OCI-M2 (cell line): ENCODE data around the gene CPA5.

Experiments used
- DNase-seq: peaks from one replicate; lab custom pipeline; 2025; ENCODE audit not compliant: unreplicated experiment; lab: John Stamatoyannopoulos, UW

The CPA5 gene

GRCh38 chr7:130329681-130330080, 14.9 kb upstream of the CPA5 start:
- no peak for DNase-seq

DNA sequence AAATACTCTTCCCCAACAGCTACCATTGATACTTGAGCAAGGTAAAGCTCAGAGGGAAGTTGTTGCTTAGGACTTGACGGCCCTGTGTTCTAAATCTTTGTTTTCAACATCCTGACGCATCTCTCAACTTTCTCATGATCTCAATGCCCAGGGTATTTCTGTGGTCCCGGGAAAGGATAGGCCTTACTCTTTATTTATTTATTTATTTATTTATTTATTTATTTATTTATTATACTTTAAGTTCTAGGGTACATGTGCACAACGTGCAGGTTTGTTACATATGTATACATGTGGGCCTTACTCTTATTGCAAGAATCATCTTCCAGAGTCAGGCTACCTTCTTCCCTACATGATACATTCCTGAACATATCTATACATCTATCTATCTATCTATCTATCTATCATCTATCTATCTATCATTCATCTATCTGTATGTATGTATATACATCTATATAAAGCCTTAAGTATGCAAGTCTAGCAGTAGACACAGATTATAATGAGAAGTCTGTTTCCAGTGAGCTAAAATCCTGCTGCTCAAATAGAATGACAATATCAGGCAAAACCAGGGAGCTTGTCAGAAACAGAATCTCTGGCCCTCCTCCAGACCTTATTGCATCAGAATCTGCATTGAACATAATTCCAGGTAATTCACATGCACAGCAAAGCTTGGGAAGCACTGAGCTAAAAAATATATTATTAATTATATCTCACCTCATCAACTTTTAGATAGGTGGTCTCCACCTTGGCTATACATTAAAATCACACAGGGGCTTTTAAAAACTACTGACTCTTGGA, 12.2 kb upstream of the CPA5 start:
- DNase-seq = no peak

DNA sequence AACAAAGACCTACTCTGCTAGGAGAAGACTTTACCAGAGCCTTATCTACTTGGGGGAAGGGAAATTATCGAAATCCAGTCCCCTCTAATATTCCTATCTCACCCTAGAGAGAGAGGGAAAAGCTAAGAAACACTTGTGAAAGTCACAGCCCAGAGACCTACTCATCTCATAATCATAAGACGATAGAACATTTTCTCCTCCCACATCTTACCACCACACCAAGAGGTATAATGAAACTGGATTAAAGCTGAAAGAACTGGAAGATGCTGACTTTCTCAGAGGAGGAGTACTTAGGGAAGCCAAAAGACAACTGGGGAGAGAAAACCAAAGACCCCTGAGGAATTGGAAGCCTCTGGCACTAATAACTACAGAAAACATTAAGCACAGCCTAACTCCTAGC, 10.8 kb upstream of the CPA5 start:
- DNase-seq = no peak

- DNase-seq = no peak
Observed at GRCh38 chr7:130334274-130334673, 10.3 kb upstream of the CPA5 start.

- no peak for DNase-seq
Observed at GRCh38 chr7:130337410-130337971, 7.1 kb upstream of the CPA5 start.

- DNase-seq = no peak
Observed at GRCh38 chr7:130338233-130338632, 6.4 kb upstream of the CPA5 start.

DNA sequence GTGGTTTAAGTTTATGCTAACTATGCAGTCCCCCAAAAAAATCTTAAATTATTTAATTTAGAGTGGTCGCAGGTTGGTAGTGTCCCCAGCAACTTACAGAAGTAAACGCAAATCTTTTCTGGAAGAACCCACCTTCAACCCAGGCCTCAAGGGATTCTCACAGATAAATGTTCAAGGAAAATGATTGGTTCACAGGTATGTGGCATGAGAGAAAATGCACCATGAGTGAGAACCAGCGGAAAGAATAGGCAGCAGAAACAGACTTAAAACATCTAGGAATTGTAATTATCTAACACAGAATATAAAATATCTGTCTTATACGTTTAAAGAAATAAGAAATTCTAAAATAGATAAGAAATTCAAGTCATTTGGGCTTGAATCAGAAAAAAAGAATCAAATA, 2.7 kb upstream of the CPA5 start:
- no peak for DNase-seq

DNA sequence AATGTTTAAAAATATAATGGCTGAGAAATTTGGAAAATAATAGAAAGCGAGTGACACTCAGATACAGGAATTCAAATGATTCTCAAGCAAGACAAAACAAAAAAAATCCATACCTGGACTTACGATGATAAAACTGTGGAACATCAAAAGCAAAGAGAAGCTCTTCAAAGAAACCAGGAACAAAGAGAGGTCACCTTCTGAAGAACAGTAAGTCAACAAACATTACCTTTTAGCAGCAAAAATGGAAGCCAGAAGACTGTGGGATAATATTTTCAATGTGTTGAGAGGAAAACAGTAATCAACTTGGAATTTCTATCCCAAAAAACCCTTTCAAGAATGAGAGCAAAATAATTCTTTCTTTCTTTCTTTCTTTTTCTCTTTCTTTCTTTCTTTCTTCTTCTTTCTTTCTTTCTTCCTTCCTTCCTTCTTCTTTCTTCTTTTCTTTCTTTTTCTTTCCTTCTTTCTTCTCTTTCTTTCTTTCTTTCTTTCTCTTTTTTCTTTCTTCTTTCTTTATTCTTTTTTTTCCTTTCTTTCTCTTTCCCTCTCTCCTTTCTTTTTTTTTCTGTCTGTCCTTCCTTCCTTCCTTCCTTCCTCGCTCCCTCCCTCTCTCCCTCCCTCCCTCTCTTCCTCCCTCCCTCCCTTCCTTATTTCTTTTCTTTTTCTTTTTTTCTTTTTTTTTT, 1.8 kb upstream of the CPA5 start:
- DNase-seq = no peak

GRCh38 chr7:130345136-130345535, 520 bp downstream of the CPA5 start:
- no peak for DNase-seq

DNA sequence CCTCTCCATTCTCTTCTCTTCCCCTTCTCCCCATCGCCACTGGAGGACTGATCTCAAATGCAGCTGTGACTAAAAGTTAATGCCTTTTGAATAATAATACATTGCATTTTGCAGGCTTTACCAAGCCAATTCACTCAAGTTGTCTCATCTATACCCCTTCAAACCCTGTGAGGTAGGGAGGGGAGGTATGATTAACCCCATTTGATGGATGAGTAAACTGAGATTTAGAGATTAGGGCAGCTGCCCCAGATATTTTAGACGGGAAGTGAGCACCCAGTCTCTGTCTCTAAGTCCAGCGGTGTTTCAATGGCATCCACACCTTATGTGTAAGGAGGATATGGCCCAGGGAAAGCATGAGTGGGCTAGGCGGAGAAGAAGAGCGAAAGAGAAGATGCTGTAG, 1.1 kb downstream of the CPA5 start:
- no peak for DNase-seq

- DNase-seq = no peak
Observed at GRCh38 chr7:130346177-130346905, 1.7 kb downstream of the CPA5 start.

- DNase-seq = no peak
Observed at GRCh38 chr7:130346941-130347340, 2.3 kb downstream of the CPA5 start.

- no peak for DNase-seq
Observed at GRCh38 chr7:130349911-130350782, 5.5 kb downstream of the CPA5 start.

DNA sequence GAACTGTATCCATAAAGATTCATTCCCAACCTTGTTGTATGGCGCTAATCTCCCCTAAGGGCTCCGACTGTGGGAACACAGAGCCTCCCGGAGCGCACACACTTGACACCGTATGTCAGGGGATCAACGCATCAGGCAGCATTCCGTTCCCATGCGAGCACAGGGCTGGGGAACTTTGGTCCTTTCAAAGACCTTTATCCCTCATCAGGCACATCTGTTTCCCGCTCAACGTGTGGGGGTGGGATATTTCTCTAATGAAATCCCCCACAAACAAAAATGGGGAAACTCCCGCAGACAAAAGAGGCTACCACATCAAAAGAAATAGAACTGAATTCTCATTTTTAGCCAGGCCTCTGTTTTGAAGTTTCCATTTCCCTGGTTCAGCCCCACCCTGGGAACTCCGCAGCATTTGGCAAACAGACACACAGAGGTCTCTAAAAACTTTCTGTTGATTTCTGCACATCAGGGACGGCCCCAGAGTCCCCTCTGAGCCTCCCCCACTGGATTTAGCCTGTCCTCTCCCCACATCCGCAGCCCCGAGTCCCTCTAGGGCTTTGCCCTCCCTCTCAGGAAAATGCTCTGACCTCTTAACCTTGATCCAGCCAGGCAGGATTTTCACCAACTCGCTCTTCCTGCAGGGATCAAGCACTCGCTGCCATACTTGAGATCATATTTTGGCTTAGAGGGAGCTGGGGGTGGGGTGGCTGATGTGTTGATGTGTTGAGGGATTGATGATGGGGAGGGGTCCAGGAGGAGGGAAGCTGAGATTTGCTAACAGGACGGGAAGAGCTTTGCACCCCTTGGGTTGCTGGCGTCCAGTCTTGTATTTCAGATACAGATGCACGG, 6.6 kb downstream of the CPA5 start:
- DNase-seq = no peak

DNA sequence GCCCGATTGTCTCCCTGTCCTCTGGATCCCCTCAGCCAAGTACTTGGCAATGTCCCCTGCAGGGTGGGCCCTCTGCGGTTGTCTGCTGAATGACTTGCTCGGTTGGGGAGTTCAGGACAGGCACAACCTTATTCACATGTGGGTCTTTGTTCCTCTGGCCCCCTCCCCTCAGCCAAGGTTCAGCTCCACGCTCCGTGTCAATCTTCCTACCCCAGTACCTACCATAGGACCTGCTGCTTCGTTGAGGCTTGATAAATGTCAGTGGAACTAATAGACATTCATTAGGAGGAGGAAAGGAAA, 7.1 kb downstream of the CPA5 start:
- DNase-seq = no peak

GRCh38 chr7:130352194-130353074, 7.8 kb downstream of the CPA5 start:
- no peak for DNase-seq

- DNase-seq = no peak
Observed at GRCh38 chr7:130353196-130353595, 8.6 kb downstream of the CPA5 start.

DNA sequence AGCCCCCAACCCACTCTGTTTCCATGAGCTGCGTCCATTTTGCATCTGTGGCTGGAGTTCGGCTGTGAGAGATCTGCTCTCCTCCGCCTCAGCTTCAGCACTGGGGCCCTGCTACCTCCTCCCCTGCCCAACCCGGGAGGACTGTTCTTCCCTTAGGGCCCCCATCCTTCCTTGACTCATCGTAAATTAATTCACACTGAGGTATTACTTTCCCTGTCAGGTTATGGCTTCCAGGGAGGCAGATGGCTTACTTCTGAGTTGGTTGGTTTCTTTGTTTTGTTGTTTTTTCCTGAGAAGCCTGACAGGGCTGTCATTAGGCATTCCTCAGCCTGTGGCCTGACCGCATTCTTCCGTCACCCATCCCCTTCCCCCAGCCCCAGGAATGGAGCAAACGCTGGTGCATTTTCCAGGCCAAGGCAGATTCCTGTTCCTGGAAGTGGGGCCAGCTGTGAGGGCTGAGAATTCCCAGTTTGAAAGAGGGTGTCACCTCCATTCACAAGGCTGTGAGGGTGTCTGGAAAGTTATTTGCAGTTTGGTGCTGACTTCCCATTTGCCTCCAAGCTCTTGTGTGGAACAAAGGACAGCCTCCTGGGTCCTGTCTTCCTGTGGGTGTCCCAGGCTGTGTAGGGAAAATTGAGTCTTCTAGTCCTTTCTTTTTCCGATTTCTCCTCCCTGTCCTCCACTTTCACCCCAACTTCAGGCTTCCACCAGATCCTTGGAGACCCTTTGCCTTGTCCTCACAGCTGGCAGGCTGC, 11.7 kb downstream of the CPA5 start:
- no peak for DNase-seq
